Measurements from ENCODE around the gene MALT1. TPM values are rescaled to one million over a fixed set of nuclear protein-coding genes. Genes with fewer than 3 reads are reported as not detected.

MALT1 gene
- total RNA-seq, 1 experiment from 2014 or later = 19.6 TPM

GRCh38 chr18:58758046-58758445 is 86.8 kb downstream of the MALT1 start:
- Histone ChIP-seq H3K79me2 (ENCODE audit: low read depth) (no peaks in the 10 kb centered on the region), H3K4me2 (no peak overlapping the region), H4K20me1 (ENCODE audit: insufficient read depth) (no peaks in the 10 kb centered on the region), H3K4me1 (replicated peaks; ENCODE audit: insufficient read depth) (no peaks in the 10 kb centered on the region), H3K4me3 (no peak overlapping the region), H3K27me3 (ENCODE audit: insufficient read depth, low read depth) (no peaks in the 10 kb centered on the region), H3F3A (ENCODE audit: insufficient read depth, low read depth) (peaks cover 9% of the 10 kb centered on the region; the same call in 1 of the 2 replicates), H3K36me3 (ENCODE audit: low read depth) (no peaks in the 10 kb centered on the region), H3K27ac (no peak overlapping the region), H3K9me3 (ENCODE audit: insufficient read depth, low read depth) (no peaks in the 10 kb centered on the region), H2AFZ (no peak overlapping the region), H3K9me2 (ENCODE audit: insufficient read depth) (no peaks in the 10 kb centered on the region)
- DNase-seq = no peak
- ChIA-PET CTCF (no interaction called here), POLR2A (ENCODE audit: unreplicated experiment) (no interaction called here)
- intact Hi-C loops (cut with micrococcal nuclease; ENCODE audit: unreplicated experiment) = no loop called here
- TF ChIP-seq EZH2 (IDR thresholded peaks at IDR 0.05; ENCODE audit: low read depth) (no peak), CTCF (conservative IDR thresholded peaks at IDR 0.05) (no peak)
- BruUV-seq (replicated peaks) = no TSS peak

GRCh38 chr18:58758606-58759005 is 87.3 kb downstream of the MALT1 start:
- no TSS peak for BruUV-seq (replicated peaks)
- intact Hi-C loops (cut with micrococcal nuclease; ENCODE audit: unreplicated experiment) = no loop called here
- ChIA-PET CTCF (no interaction called here), POLR2A (ENCODE audit: unreplicated experiment) (no interaction called here)
- H2AFZ ChIP-seq = no peak overlapping the region
- no peaks in the 10 kb centered on the region for H3K36me3 ChIP-seq (ENCODE audit: low read depth)
- H3K79me2 ChIP-seq (ENCODE audit: low read depth) = no peaks in the 10 kb centered on the region
- H3K9me2 ChIP-seq (ENCODE audit: insufficient read depth) = no peaks in the 10 kb centered on the region
- H3K4me1 ChIP-seq (replicated peaks; ENCODE audit: insufficient read depth) = no peaks in the 10 kb centered on the region
- no peak overlapping the region for H3K27ac ChIP-seq
- H3K4me3 ChIP-seq = no peak overlapping the region
- no peak overlapping the region for H3K4me2 ChIP-seq
- no peak for DNase-seq
- TF ChIP-seq EZH2 (IDR thresholded peaks at IDR 0.05; ENCODE audit: low read depth) = no peak
- no peak for TF ChIP-seq CTCF (conservative IDR thresholded peaks at IDR 0.05)
- H3F3A ChIP-seq (ENCODE audit: insufficient read depth, low read depth) = peaks cover 4% of the 10 kb centered on the region; the same call in 1 of the 2 replicates
- no peaks in the 10 kb centered on the region for H4K20me1 ChIP-seq (ENCODE audit: insufficient read depth)
- no peaks in the 10 kb centered on the region for H3K9me3 ChIP-seq (ENCODE audit: insufficient read depth, low read depth)
- no peaks in the 10 kb centered on the region for H3K27me3 ChIP-seq (ENCODE audit: insufficient read depth, low read depth)

DNA sequence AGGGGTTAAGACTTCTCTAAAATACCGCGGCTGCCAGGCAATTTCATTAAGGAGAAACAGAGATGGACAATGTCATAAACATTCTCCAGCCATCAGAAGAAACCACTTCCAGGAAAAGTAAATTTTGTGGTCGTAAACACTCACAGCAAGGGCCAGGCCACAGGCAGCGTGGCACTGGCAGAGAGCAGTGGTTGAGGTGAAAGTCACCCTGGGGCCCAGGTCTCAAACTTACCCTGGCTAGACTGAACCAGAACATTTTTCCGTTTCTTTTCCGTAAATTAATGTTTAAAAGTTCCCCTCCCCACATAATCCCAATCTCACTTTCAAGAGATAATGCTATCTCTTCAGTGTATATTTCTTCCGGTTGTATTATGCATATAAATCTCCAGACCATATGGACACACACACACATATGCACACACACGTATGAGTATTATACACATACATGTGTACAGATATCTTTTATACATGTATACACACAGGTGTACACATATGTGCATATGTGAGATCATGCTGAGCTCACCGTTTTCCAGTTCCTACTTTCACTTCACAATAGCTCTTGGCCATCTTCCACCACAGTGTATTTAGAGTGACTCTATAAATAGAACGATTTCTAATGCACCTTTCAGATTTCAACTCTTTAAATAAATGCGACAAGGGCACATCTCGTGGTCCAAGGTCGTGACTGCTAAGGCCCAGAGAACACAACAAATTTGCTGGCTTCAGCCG is 90.1 kb downstream of the MALT1 start:
- Histone ChIP-seq H3K36me3 (ENCODE audit: low read depth) (no peaks in the 10 kb centered on the region), H3K27me3 (ENCODE audit: insufficient read depth, low read depth) (0 out of 2 replicates have a peak, but pooled peaks cover 3% of the 10 kb centered on the region), H3F3A (ENCODE audit: insufficient read depth, low read depth) (no peaks in the 10 kb centered on the region), H3K79me2 (ENCODE audit: low read depth) (no peaks in the 10 kb centered on the region), H3K9me2 (ENCODE audit: insufficient read depth) (no peaks in the 10 kb centered on the region), H4K20me1 (ENCODE audit: insufficient read depth) (no peaks in the 10 kb centered on the region), H2AFZ (no peak overlapping the region), H3K4me1 (replicated peaks; ENCODE audit: insufficient read depth) (no peaks in the 10 kb centered on the region), H3K4me2 (no peak overlapping the region), H3K4me3 (no peak overlapping the region), H3K9me3 (ENCODE audit: insufficient read depth, low read depth) (no peaks in the 10 kb centered on the region), H3K27ac (no peak overlapping the region)
- no peak for DNase-seq
- ChIA-PET POLR2A (ENCODE audit: unreplicated experiment) (no interaction called here), CTCF (no interaction called here)
- intact Hi-C loops (cut with micrococcal nuclease; ENCODE audit: unreplicated experiment) = no loop called here
- TF ChIP-seq EZH2 (IDR thresholded peaks at IDR 0.05; ENCODE audit: low read depth) (no peak), CTCF (conservative IDR thresholded peaks at IDR 0.05) (no peak)
- BruUV-seq (replicated peaks) = no TSS peak
